Activated T-cell treated with anti-CD3 and anti-CD28 coated beads, Interleukin-2, amount 50 U/mL, for 72 hours (primary cell): Measurements from ENCODE around the gene ABI3BP. TPM values are rescaled to one million over a fixed set of nuclear protein-coding genes. Genes with fewer than 3 reads are reported as not detected.
"Not testable (repeated sequence)": the region's sequence is repeated elsewhere in the genome, so short reads cannot be mapped to it uniquely, and the experiment has no call there.

Experiments used
- ATAC-seq, 2 donors: fragments of 150-1000 bp; cut with Tn5 transposase; replicated peaks in 1 of 2; 2 replicates each; pipeline ENCODE4 v1.10.0; 2021; ENCODE audit warnings: moderate library complexity in 2 of 2, mild to moderate bottlenecking in 1 of 2
- DNase-seq, 2 donors: peaks; one replicate each; pipeline ENCODE4 v3.0.0; 2021 to 2022; ENCODE audit warnings: mixed read lengths in 1 of 2
- H3K27ac Mint-ChIP-seq: one replicate; pipeline ENCODE4 v1.8.0; 2022; ENCODE audit warnings: mild to moderate bottlenecking, moderate library complexity, mixed read lengths
- H3K27me3 Mint-ChIP-seq: one replicate; pipeline ENCODE4 v1.8.0; 2022; ENCODE audit warnings: low read depth, mixed read lengths
- H3K36me3 Mint-ChIP-seq, 2 donors: one replicate each; pipeline ENCODE4 v1.8.0; 2022; ENCODE audit warnings: mixed read lengths in 2 of 2, mild to moderate bottlenecking in 1 of 2; ENCODE audit not compliant: insufficient read depth in 2 of 2
- H3K4me1 Mint-ChIP-seq: one replicate; pipeline ENCODE4 v1.8.0; 2022; ENCODE audit warnings: low read depth, mixed read lengths
- H3K4me3 Mint-ChIP-seq, 2 donors: one replicate each; pipeline ENCODE4 v1.8.0; 2022; ENCODE audit warnings: mild to moderate bottlenecking in 2 of 2, mixed read lengths in 2 of 2, moderate library complexity in 2 of 2
- H3K9me3 Mint-ChIP-seq, 2 donors: one replicate each; pipeline ENCODE4 v1.8.0; 2022; ENCODE audit warnings: mixed read lengths in 2 of 2
- total RNA-seq, 2 donors: library from RNA; stranded (reverse); gene quantifications; one replicate each; pipeline ENCODE4 v1.2.3, GENCODE V29; 2022

Gene ABI3BP
- total RNA-seq, 2 donors from 2014 or later = not detected

GRCh38 chr3:100954199-100954935 lies 38.9 kb downstream of the ABI3BP start:
- H3K27me3 Mint-ChIP-seq = no peaks in the 10 kb centered on the region
- DNase-seq (no peak), ATAC-seq (no peak)
- H3K27ac Mint-ChIP-seq = no peak overlapping the region
- H3K36me3 Mint-ChIP-seq = peaks cover 0 to 2% of the 10 kb centered on the region in 2 donors
- H3K9me3 Mint-ChIP-seq = peaks cover 0 to 1% of the 10 kb centered on the region in 2 donors
- H3K4me1 Mint-ChIP-seq = no peaks in the 10 kb centered on the region
- no peak overlapping the region for H3K4me3 Mint-ChIP-seq

- DNase-seq (no peak), ATAC-seq (no peak)
- Mint-ChIP-seq H3K4me1 (no peaks in the 10 kb centered on the region), H3K27me3 (no peaks in the 10 kb centered on the region), H3K27ac (no peak overlapping the region), H3K4me3 (no peak overlapping the region), H3K9me3 (no peaks in the 10 kb centered on the region), H3K36me3 (no peaks in the 10 kb centered on the region)
These were observed 40.1 kb downstream of the ABI3BP start for GRCh38 chr3:100953103-100953502.

DNA sequence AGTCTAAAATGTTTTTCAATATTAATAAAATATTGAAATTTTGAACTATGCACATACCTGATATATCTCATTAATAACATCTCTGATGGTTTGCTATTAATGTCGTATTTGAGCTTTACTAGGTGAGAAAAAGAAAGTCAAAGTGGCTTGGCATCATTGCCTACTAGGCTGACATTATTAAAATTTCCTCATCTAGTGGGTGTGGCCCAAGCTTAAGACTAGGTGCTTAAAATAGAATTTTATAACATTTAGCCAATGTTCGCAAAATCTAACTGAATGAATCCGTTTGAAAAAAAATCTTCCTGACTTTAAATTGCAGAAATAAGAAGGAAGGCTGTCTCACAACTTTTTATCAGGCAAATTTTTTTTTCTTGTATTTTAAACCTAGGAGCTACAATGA lies 46.1 kb downstream of the ABI3BP start:
- DNase-seq (no peak), ATAC-seq (no peak)
- no peak overlapping the region for H3K4me3 Mint-ChIP-seq
- no peaks in the 10 kb centered on the region for H3K36me3 Mint-ChIP-seq
- H3K27ac Mint-ChIP-seq = no peak overlapping the region
- H3K27me3 Mint-ChIP-seq = peaks cover 3% of the 10 kb centered on the region
- no peaks in the 10 kb centered on the region for H3K4me1 Mint-ChIP-seq
- H3K9me3 Mint-ChIP-seq = no peaks in the 10 kb centered on the region

DNA sequence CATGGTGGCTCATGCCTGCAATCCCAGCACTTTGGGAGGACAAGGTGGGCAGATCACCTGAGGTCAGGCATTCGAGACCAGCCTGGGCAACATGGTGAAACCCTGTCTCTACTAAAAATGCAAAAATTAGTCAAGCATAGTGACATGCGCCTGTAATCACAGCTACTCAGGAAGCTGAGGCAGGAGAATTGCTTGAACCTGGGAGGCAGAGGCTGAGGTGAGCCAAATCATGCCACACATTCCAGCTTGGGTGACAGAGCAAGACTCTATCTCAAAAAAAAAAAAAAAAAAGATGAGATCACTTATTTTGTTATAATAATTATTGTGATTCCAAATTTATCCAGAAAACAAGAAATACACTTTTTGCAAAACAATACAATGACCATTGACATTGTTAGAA lies 47.1 kb downstream of the ABI3BP start:
- H3K36me3 Mint-ChIP-seq, H3K27ac Mint-ChIP-seq, DNase-seq, H3K4me3 Mint-ChIP-seq, H3K9me3 Mint-ChIP-seq, H3K27me3 Mint-ChIP-seq, H3K4me1 Mint-ChIP-seq, ATAC-seq: not testable (repeated sequence)

- Mint-ChIP-seq H3K4me3 (no peak overlapping the region), H3K9me3 (no peaks in the 10 kb centered on the region), H3K4me1 (no peaks in the 10 kb centered on the region), H3K27ac (no peak overlapping the region), H3K36me3 (no peaks in the 10 kb centered on the region), H3K27me3 (peaks cover 8% of the 10 kb centered on the region)
- ATAC-seq = no peak
- DNase-seq = no peak
These were observed 51.8 kb downstream of the ABI3BP start for GRCh38 chr3:100941451-100941850.

- Mint-ChIP-seq H3K27ac (no peak overlapping the region), H3K27me3 (peaks cover 8% of the 10 kb centered on the region), H3K9me3 (no peaks in the 10 kb centered on the region), H3K4me3 (no peak overlapping the region), H3K36me3 (no peaks in the 10 kb centered on the region), H3K4me1 (no peaks in the 10 kb centered on the region)
- ATAC-seq (no peak), DNase-seq (no peak)
These were observed 52.2 kb downstream of the ABI3BP start for GRCh38 chr3:100941041-100941440.

DNA sequence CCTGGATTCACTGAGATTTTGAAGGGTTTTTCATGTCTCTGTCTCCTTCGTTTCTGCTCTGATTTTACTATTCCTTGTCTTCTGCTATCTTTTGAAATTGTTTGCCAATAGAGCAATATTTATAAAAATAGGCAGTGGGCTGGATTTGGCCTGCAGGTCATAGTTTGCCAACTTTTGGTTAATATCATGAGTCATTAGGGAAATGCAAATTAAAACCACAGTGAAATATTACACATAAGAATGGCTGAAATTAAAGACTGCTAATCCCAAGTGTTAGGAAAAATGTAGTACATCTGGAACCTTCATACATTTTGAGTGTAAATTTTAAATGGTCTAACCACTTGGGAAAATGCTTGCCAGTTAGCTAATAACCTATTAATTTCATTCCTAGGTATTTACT lies 56.3 kb downstream of the ABI3BP start:
- Mint-ChIP-seq H3K27me3 (peaks cover 3% of the 10 kb centered on the region), H3K27ac (no peak overlapping the region), H3K36me3 (no peaks in the 10 kb centered on the region), H3K4me1 (no peaks in the 10 kb centered on the region), H3K9me3 (peaks cover 1 to 4% of the 10 kb centered on the region in 2 donors), H3K4me3 (no peak overlapping the region)
- no peak for DNase-seq
- ATAC-seq = no peak

- peaks cover 11% of the 10 kb centered on the region for H3K27me3 Mint-ChIP-seq
- H3K27ac Mint-ChIP-seq = no peak overlapping the region
- H3K4me1 Mint-ChIP-seq = no peaks in the 10 kb centered on the region
- DNase-seq (no peak), ATAC-seq (no peak)
- H3K4me3 Mint-ChIP-seq = no peak overlapping the region
- no peaks in the 10 kb centered on the region for H3K36me3 Mint-ChIP-seq
- H3K9me3 Mint-ChIP-seq = peaks cover 1 to 4% of the 10 kb centered on the region in 2 donors
These were observed 60.7 kb downstream of the ABI3BP start for GRCh38 chr3:100932491-100932890.

- Mint-ChIP-seq H3K36me3 (no peaks in the 10 kb centered on the region), H3K4me1 (no peaks in the 10 kb centered on the region), H3K9me3 (no peaks in the 10 kb centered on the region), H3K4me3 (no peak overlapping the region), H3K27ac (no peak overlapping the region), H3K27me3 (peaks cover 11% of the 10 kb centered on the region)
- ATAC-seq (no peak), DNase-seq (no peak)
These were observed 64.4 kb downstream of the ABI3BP start for GRCh38 chr3:100928638-100929428.

DNA sequence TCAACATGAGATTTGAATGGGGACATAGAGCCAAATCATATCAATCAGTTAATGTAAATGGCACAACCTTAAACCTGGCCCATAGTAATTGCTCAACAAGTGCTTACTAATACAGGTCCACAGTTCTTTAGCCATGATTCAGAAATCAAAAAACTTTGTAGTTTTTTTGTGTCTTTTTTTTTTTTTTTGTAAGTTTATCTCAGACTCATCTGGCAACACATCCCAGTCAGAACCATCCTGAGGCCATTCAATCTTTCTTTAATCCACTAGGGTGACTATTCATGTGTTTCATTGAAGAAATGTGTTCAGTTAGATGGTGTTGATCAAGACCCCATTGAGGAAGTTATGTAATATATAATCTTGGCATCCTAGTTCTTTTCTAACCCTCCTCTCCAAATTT lies 65.4 kb downstream of the ABI3BP start:
- no peak overlapping the region for H3K4me3 Mint-ChIP-seq
- ATAC-seq (no peak), DNase-seq (no peak)
- no peaks in the 10 kb centered on the region for H3K36me3 Mint-ChIP-seq
- no peak overlapping the region for H3K27ac Mint-ChIP-seq
- no peaks in the 10 kb centered on the region for H3K4me1 Mint-ChIP-seq
- no peaks in the 10 kb centered on the region for H3K9me3 Mint-ChIP-seq
- peaks cover 11% of the 10 kb centered on the region for H3K27me3 Mint-ChIP-seq

GRCh38 chr3:100915706-100916495 lies 77.3 kb downstream of the ABI3BP start:
- no peaks in the 10 kb centered on the region for H3K4me1 Mint-ChIP-seq
- no peaks in the 10 kb centered on the region for H3K9me3 Mint-ChIP-seq
- H3K4me3 Mint-ChIP-seq = no peak overlapping the region
- H3K27me3 Mint-ChIP-seq = peaks cover 19% of the 10 kb centered on the region
- no peaks in the 10 kb centered on the region for H3K36me3 Mint-ChIP-seq
- DNase-seq (no peak), ATAC-seq (no peak)
- no peak overlapping the region for H3K27ac Mint-ChIP-seq

DNA sequence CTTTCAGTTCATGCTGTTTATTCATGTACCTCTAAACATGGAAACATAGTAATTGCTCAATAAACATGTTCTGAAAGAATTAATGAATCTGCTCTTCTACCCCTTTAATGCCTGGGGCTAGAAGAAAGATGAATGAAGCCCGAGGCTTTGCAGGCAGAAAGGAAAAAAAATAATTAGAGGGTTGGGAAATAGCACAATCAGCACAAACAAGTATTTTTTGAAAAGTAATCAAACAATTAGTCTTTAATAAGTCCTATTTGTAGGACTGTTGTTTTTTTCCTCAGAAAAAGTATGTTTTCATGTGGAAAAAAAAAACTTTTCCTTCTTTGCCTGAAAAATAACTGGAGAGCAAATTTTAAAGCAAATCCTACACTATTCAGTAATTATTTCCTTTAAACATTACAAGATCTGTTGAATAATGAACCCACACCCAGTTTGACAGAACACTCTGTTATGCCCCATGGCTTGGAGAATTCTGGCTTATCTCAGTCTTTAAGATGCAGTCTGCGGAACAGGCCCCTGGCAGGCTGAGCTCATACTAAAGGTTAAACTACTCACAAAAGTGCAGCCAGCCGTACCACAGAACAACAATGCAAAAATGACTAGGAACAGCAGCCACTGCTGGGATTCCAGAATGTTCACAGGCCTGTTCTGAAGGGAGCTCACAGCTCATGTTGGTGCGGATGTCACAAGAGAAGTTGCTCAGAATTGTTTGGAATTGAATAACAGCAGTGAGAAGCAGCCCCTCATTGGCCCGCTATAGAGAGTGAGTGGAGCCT lies 79.2 kb downstream of the ABI3BP start:
- DNase-seq (no peak), ATAC-seq (no peak)
- Mint-ChIP-seq H3K27me3 (peaks cover 23% of the 10 kb centered on the region), H3K4me3 (no peak overlapping the region), H3K4me1 (no peaks in the 10 kb centered on the region), H3K36me3 (no peaks in the 10 kb centered on the region), H3K9me3 (no peaks in the 10 kb centered on the region), H3K27ac (no peak overlapping the region)
